OCI-LY7 (cell line): ENCODE measurements around the gene AGTRAP. TPM values are rescaled to one million over a fixed set of nuclear protein-coding genes. Genes with fewer than 3 reads are reported as not detected.

Experiments
- BruUV-seq: library from RNA; stranded (reverse); fragments of 400-500 nt; replicated peaks from 2 replicates; lab custom pipeline; 2021; lab: Mats Ljungman, UMichigan
- CTCF ChIA-PET: fragments of 300-600 bp; sonication (Branson Sonifier 250); formaldehyde crosslinking; loops from one replicate; lab custom pipeline; 2022; ENCODE audit warnings: antibody characterized with exemption; ENCODE audit not compliant: unreplicated experiment; lab: Charles Lee
- POLR2A ChIA-PET: fragments of 300-600 bp; sonication (Branson Sonifier 250); formaldehyde crosslinking; loops from one replicate; lab custom pipeline; 2022; ENCODE audit warnings: antibody characterized with exemption; lab: Charles Lee
- DNase-seq: peaks from one replicate; pipeline ENCODE4 v3.0.0-alpha.2; 2015; ENCODE audit warnings: low spot score
- H2AFZ ChIP-seq: fragments of 200-600 bp; sonication (generic), shearing (Covaris generic); 2 replicates; pipeline ENCODE4 v1.6.1; 2014; ENCODE audit warnings: mild to moderate bottlenecking, antibody characterized with exemption, low read length, moderate library complexity
- H3K27ac ChIP-seq: fragments of 200-600 bp; sonication (generic); 2 replicates; pipeline ENCODE4 v1.5.1; 2014; ENCODE audit warnings: mixed run types, low read depth, mild to moderate bottlenecking, moderate library complexity, low read length, inconsistent platforms; ENCODE audit not compliant: poor library complexity, severe bottlenecking
- H3K36me3 ChIP-seq: fragments of 200-600 bp; sonication (generic); 2 replicates; pipeline ENCODE4 v1.6.1; 2014; ENCODE audit warnings: mild to moderate bottlenecking, antibody characterized with exemption, low read length, moderate library complexity, mixed read lengths; ENCODE audit not compliant: insufficient read depth
- H3K4me1 ChIP-seq: fragments of 200-600 bp; sonication (generic); 2 replicates; pipeline ENCODE4 v1.5.1; 2014; ENCODE audit warnings: mild to moderate bottlenecking, low read length; ENCODE audit not compliant: insufficient read depth, poor library complexity, severe bottlenecking
- H3K4me2 ChIP-seq: fragments of 200-600 bp; sonication (generic); 2 replicates; pipeline ENCODE4 v1.6.1; 2014; ENCODE audit warnings: mild to moderate bottlenecking, low read length
- H3K4me3 ChIP-seq: fragments of 200-600 bp; sonication (generic); 2 replicates; pipeline ENCODE4 v1.5.1; 2014; ENCODE audit warnings: mild to moderate bottlenecking, low read depth, low read length; ENCODE audit not compliant: poor library complexity, severe bottlenecking
- H3K79me2 ChIP-seq: fragments of 200-600 bp; sonication (generic); 2 replicates; pipeline ENCODE4 v1.6.1; 2016; ENCODE audit warnings: low read depth, mild to moderate bottlenecking, low read length, moderate library complexity, mixed read lengths; ENCODE audit not compliant: insufficient read depth
- H3K9me2 ChIP-seq: fragments of 200-600 bp; sonication (generic); 2 replicates; pipeline ENCODE4 v1.6.1; 2016; ENCODE audit warnings: mild to moderate bottlenecking, low read length, mixed read lengths; ENCODE audit not compliant: insufficient read depth
- H3K9me3 ChIP-seq: fragments of 200-600 bp; sonication (generic); 2 replicates; pipeline ENCODE4 v1.6.1; 2014; ENCODE audit warnings: mild to moderate bottlenecking, mixed run types, low read length, mixed read lengths
- H4K20me1 ChIP-seq: fragments of 200-600 bp; sonication (generic); 2 replicates; pipeline ENCODE4 v1.6.1; 2014; ENCODE audit warnings: mild to moderate bottlenecking, antibody characterized with exemption, low read length, moderate library complexity, mixed read lengths; ENCODE audit not compliant: insufficient read depth
- EZH2phosphoT487 ChIP-seq: fragments of 200-600 bp; sonication (generic); IDR thresholded peaks from 2 replicates; pipeline ENCODE4 v1.6.1; 2018; ENCODE audit warnings: low read depth, borderline replicate concordance, mild to moderate bottlenecking, mixed run types, antibody characterized with exemption, low read length, moderate library complexity, mixed read lengths
- intact Hi-C: fragments of 100-400 bp; cut with micrococcal nuclease; formaldehyde crosslinking; loops from one replicate; pipeline ENCODE4 v1.10.0; 2022; ENCODE audit not compliant: unreplicated experiment
- total RNA-seq, 2 experiments: library from RNA; depleted of rRNA in 1 of 2; stranded (reverse); fragments of >200 nt in 1 of 2; shearing (Covaris generic) in 1 of 2; gene quantifications; 2 replicates each; pipeline ENCODE4 v1.2.3, GENCODE V29; 2014 to 2022
- TF ChIP-seq, protein P1 (sequence below): fragments of 200-600 bp; sonication (generic); conservative IDR thresholded peaks from 2 replicates; pipeline ENCODE4 v1.5.1; 2014; ENCODE audit warnings: mild to moderate bottlenecking, antibody characterized with exemption, low read length, moderate library complexity, mixed read lengths

The AGTRAP gene
- total RNA-seq, 2 experiments from 2014 or later, result 36.1 to 40.0 TPM

DNA sequence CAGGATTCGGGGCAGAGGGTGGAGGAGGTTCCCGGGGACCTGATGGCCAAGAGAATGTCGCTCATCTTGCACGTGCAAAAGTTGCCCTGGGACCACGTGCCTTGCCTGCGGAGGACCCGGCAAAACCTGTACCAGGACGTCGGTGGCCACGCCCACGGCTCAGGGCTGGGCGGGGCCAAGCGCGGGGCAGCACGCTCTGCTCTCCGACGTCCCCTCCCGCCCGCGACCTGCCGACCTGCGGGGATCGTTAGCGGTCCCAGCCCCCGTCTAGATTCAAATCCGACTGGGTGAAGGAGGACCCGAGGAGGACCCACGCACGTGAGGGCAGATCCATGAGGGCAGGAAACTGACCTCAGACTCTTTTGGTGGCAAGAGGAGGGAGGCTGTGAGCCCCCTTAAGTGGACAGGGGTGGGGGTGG, 26.1 kb downstream of the AGTRAP start, which contains the start of gene C1orf167:
TSS of gene C1orf167 (plus strand) at position 206 of the 419 bp plus-strand sequence. CDS start 2,208 bp downstream, outside the sequence.
- Histone ChIP-seq H2AFZ (no peak within 1 kb of the TSS), H3K79me2 (no peaks in the 10 kb centered on the region), H3K4me1 (peaks cover 4% of the 10 kb centered on the region), H3K27ac (no peak within 1 kb of the TSS), H3K9me2 (no peaks in the 10 kb centered on the region), H3K36me3 (no peaks in the 10 kb centered on the region), H3K4me3 (no peak within 1 kb of the TSS), H4K20me1 (no peaks in the 10 kb centered on the region), H3K4me2 (peak within 1 kb of the TSS; percentile 35; the same call in 1 of the 2 replicates), H3K9me3 (no peaks in the 10 kb centered on the region)
- CTCF ChIA-PET, result no interaction called here
- BruUV-seq, result no TSS peak
- POLR2A ChIA-PET, result no interaction called here
- no peak for DNase-seq
- no peak for TF ChIP-seq EZH2phosphoT487
- TF ChIP-seq, protein P1, sequence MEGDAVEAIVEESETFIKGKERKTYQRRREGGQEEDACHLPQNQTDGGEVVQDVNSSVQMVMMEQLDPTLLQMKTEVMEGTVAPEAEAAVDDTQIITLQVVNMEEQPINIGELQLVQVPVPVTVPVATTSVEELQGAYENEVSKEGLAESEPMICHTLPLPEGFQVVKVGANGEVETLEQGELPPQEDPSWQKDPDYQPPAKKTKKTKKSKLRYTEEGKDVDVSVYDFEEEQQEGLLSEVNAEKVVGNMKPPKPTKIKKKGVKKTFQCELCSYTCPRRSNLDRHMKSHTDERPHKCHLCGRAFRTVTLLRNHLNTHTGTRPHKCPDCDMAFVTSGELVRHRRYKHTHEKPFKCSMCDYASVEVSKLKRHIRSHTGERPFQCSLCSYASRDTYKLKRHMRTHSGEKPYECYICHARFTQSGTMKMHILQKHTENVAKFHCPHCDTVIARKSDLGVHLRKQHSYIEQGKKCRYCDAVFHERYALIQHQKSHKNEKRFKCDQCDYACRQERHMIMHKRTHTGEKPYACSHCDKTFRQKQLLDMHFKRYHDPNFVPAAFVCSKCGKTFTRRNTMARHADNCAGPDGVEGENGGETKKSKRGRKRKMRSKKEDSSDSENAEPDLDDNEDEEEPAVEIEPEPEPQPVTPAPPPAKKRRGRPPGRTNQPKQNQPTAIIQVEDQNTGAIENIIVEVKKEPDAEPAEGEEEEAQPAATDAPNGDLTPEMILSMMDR, result no peak
- intact Hi-C loops, result no loop called here

DNA sequence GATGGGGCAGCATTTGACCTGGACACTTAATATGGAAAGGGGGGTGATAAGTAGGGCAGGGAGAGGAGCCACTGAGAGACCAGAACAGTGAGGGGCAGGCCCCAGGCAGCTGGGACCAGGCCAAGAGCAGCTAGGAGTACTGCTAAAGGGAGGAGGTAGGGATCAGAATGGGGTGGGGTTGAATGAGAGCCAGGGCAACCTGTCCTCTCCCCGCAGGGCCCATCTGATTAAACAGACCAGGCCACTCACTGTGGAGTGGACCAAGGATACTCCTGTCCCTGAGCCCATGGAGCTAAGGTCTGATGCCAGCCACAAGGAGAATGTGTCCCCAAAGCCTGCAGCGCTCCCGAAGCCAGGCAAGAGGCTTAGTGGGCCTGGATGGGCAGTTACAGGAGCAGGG, 28.2 kb downstream of the AGTRAP start:
- ChIA-PET POLR2A (no interaction called here), CTCF (no interaction called here)
- no peak overlapping the region for H3K4me3 ChIP-seq
- no peaks in the 10 kb centered on the region for H3K9me2 ChIP-seq
- H3K36me3 ChIP-seq, result no peaks in the 10 kb centered on the region
- no peak overlapping the region for H3K27ac ChIP-seq
- no TSS peak for BruUV-seq
- H3K79me2 ChIP-seq, result no peaks in the 10 kb centered on the region
- H3K4me2 ChIP-seq, result no peak overlapping the region
- H3K4me1 ChIP-seq, result peaks cover 4% of the 10 kb centered on the region
- intact Hi-C loops, result no loop called here
- H4K20me1 ChIP-seq, result no peaks in the 10 kb centered on the region
- H2AFZ ChIP-seq, result no peak overlapping the region
- H3K9me3 ChIP-seq, result no peaks in the 10 kb centered on the region
- no peak for DNase-seq
- TF ChIP-seq EZH2phosphoT487, result no peak
- TF ChIP-seq, protein P1, result no peak

DNA sequence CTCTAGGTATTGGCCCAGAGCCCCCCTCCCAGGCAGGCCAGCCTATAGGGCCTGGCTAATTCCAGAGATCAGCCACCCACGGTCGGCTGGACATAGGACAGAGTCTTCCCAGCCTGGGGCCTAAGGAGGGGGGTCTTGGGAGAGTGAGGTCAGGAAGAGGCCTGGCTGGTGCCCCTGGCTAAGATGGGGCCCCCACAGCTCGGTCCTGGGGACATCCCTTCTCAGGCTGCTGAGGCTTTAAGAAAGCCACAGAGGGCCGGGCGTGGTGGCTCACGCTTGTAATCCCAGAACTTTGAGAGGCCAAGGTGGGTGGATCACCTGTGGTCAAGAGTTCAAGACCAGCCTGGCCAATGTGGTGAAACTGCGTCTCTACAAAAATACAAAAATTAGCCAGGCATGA, 28.6 kb downstream of the AGTRAP start:
- no peak for DNase-seq
- H4K20me1 ChIP-seq, result no peaks in the 10 kb centered on the region
- no peaks in the 10 kb centered on the region for H3K9me2 ChIP-seq
- POLR2A ChIA-PET, result no interaction called here
- H3K79me2 ChIP-seq, result no peaks in the 10 kb centered on the region
- CTCF ChIA-PET, result no interaction called here
- H3K4me3 ChIP-seq, result no peak overlapping the region
- no TSS peak for BruUV-seq
- no peak overlapping the region for H2AFZ ChIP-seq
- H3K27ac ChIP-seq, result no peak overlapping the region
- no peaks in the 10 kb centered on the region for H3K36me3 ChIP-seq
- intact Hi-C loops, result no loop called here
- TF ChIP-seq EZH2phosphoT487, result no peak
- TF ChIP-seq, protein P1, result no peak
- H3K4me1 ChIP-seq, result peaks cover 4% of the 10 kb centered on the region
- H3K4me2 ChIP-seq, result no peak overlapping the region
- H3K9me3 ChIP-seq, result no peaks in the 10 kb centered on the region
